IMR-90 (cell line): Measurements from ENCODE around the gene MRPL30. TPM values are rescaled to one million over a fixed set of nuclear protein-coding genes. Genes with fewer than 3 reads are reported as not detected.

Source experiments
- ATAC-seq: fragments of 200-7000 bp; cut with Tn5 transposase; 2 replicates; pipeline ENCODE4 v1.9.1; 2020; ENCODE audit warnings: low read depth, mild to moderate bottlenecking, moderate library complexity
- Bru-seq: library from RNA; stranded (reverse); fragments of 400-500 nt; gene quantifications from one replicate; lab custom pipeline; 2021; lab: Mats Ljungman, UMichigan
- BruChase-seq, 2 experiments: library from RNA; stranded (reverse); fragments of 400-500 nt; gene quantifications; one replicate each; lab custom pipeline; 2021; lab: Mats Ljungman, UMichigan
- BruUV-seq: library from RNA; stranded (reverse); fragments of 400-500 nt; replicated peaks from 2 replicates; lab custom pipeline; 2021; lab: Mats Ljungman, UMichigan
- CTCF ChIA-PET: fragments of 300-600 bp; formaldehyde crosslinking; extraction: SDS; loops from one replicate; lab custom pipeline; 2021; ENCODE audit warnings: antibody characterized with exemption; lab: Yijun Ruan, JAX
- POLR2A ChIA-PET: fragments of 300-600 bp; sonication (Branson Sonifier 250); formaldehyde crosslinking; loops from one replicate; lab custom pipeline; 2022; ENCODE audit warnings: antibody characterized with exemption; ENCODE audit not compliant: unreplicated experiment; lab: Charles Lee
- DNase-seq: peaks from one replicate; pipeline ENCODE4 v3.0.0; 2013
- H2AFZ ChIP-seq: replicated peaks from 2 replicates; pipeline ENCODE3; 2013; ENCODE audit warnings: low read length, mild to moderate bottlenecking; ENCODE audit not compliant: poor library complexity
- H2AK5ac ChIP-seq: 2 replicates; pipeline ENCODE4 v1.6.1; 2013; ENCODE audit warnings: low read depth, low read length, inconsistent platforms
- H2AK9ac ChIP-seq: replicated peaks from 2 replicates; pipeline ENCODE3; 2013; ENCODE audit warnings: mild to moderate bottlenecking, low read depth, low read length, moderate library complexity; ENCODE audit not compliant: poor library complexity
- H2BK120ac ChIP-seq: 2 replicates; pipeline ENCODE4 v1.6.1; 2013; ENCODE audit warnings: low read depth, low read length, inconsistent platforms
- H2BK15ac ChIP-seq: 3 replicates; pipeline ENCODE4 v1.6.1; 2013; ENCODE audit warnings: low read depth, low read length, inconsistent platforms
- H2BK20ac ChIP-seq: 2 replicates; pipeline ENCODE4 v1.6.1; 2013; ENCODE audit warnings: low read depth, mild to moderate bottlenecking, inconsistent platforms, low read length, moderate library complexity
- H2BK5ac ChIP-seq: 2 replicates; pipeline ENCODE4 v1.6.1; 2013; ENCODE audit warnings: mild to moderate bottlenecking, low read depth, low read length, inconsistent platforms; ENCODE audit not compliant: poor library complexity, severe bottlenecking
- H3K14ac ChIP-seq: replicated peaks from 2 replicates; pipeline ENCODE4 v1.6.1; 2013; ENCODE audit warnings: low read depth, low read length, inconsistent platforms
- H3K18ac ChIP-seq: 2 replicates; pipeline ENCODE4 v1.6.1; 2013; ENCODE audit warnings: low read depth, low read length, control low read depth
- H3K23ac ChIP-seq: 2 replicates; pipeline ENCODE4 v1.6.1; 2013; ENCODE audit warnings: low read depth, low read length, inconsistent platforms
- H3K27ac ChIP-seq: 2 replicates; pipeline ENCODE4 v1.5.1; 2013; ENCODE audit warnings: mild to moderate bottlenecking, control low read depth, low read length; ENCODE audit not compliant: insufficient read depth
- H3K27me3 ChIP-seq: 2 replicates; pipeline ENCODE4 v1.6.1; 2013; ENCODE audit warnings: low read length; ENCODE audit not compliant: control insufficient read depth, insufficient read depth
- H3K36me3 ChIP-seq: 2 replicates; pipeline ENCODE4 v1.6.1; 2013; ENCODE audit warnings: low read length, mixed read lengths; ENCODE audit not compliant: control insufficient read depth, insufficient read depth
- H3K4ac ChIP-seq: 2 replicates; pipeline ENCODE4 v1.6.1; 2013; ENCODE audit warnings: low read depth, low read length, inconsistent platforms
- H3K4me1 ChIP-seq: 2 replicates; pipeline ENCODE4 v1.6.1; 2013; ENCODE audit warnings: low read length, mixed read lengths; ENCODE audit not compliant: control insufficient read depth, insufficient read depth
- H3K4me2 ChIP-seq: 2 replicates; pipeline ENCODE4 v1.6.1; 2013; ENCODE audit warnings: low read depth, mild to moderate bottlenecking, control low read depth, low read length, moderate library complexity
- H3K4me3 ChIP-seq: 2 replicates; pipeline ENCODE4 v1.5.1; 2013; ENCODE audit warnings: low read depth, mild to moderate bottlenecking, control low read depth, low read length, moderate library complexity; ENCODE audit not compliant: insufficient read depth
- H3K56ac ChIP-seq: 2 replicates; pipeline ENCODE4 v1.6.1; 2013; ENCODE audit warnings: low read length, inconsistent platforms; ENCODE audit not compliant: insufficient read depth; ENCODE audit errors: extremely low read depth
- H3K79me1 ChIP-seq, 2 experiments: 2 replicates each; pipeline ENCODE4 v1.6.1; 2013; ENCODE audit warnings: low read length in 2 of 2, inconsistent platforms in 1 of 2, low read depth in 1 of 2
- H3K9ac ChIP-seq: 2 replicates; pipeline ENCODE4 v1.6.1; 2013; ENCODE audit warnings: low read depth, low read length, control low read depth
- H3K9me1 ChIP-seq: 2 replicates; pipeline ENCODE4 v1.6.1; 2013; ENCODE audit warnings: low read length, inconsistent platforms; ENCODE audit not compliant: insufficient read depth
- H3K9me3 ChIP-seq: 2 replicates; pipeline ENCODE4 v1.6.1; 2013; ENCODE audit warnings: low read length; ENCODE audit not compliant: control insufficient read depth, insufficient read depth
- H4K20me1 ChIP-seq: 2 replicates; pipeline ENCODE4 v1.6.1; 2013; ENCODE audit warnings: low read length, inconsistent platforms; ENCODE audit not compliant: insufficient read depth
- H4K5ac ChIP-seq: 2 replicates; pipeline ENCODE4 v1.6.1; 2013; ENCODE audit warnings: mild to moderate bottlenecking, low read depth, low read length, control low read depth
- H4K8ac ChIP-seq, 2 experiments: 2 replicates each; pipeline ENCODE4 v1.6.1; 2013; ENCODE audit warnings: low read depth in 2 of 2, low read length in 2 of 2, control low read depth in 1 of 2, inconsistent platforms in 1 of 2
- H4K91ac ChIP-seq: 2 replicates; pipeline ENCODE4 v1.6.1; 2013; ENCODE audit warnings: low read depth, low read length, inconsistent platforms; ENCODE audit not compliant: insufficient read depth
- BHLHE40 ChIP-seq: fragments of 150-350 bp; IDR thresholded peaks from 2 replicates; pipeline ENCODE4 v1.6.1; 2016; ENCODE audit warnings: mild to moderate bottlenecking, low read depth, low read length
- CEBPB ChIP-seq: IDR thresholded peaks from 2 replicates; pipeline ENCODE4 v1.6.1; 2012; ENCODE audit warnings: low read depth, low read length, improper control_type of control experiment
- CHD1 ChIP-seq: IDR thresholded peaks from 2 replicates; pipeline ENCODE4 v1.6.1; 2012; ENCODE audit warnings: low read depth, low read length, improper control_type of control experiment
- FOS ChIP-seq: fragments of 150-350 bp; IDR thresholded peaks from 2 replicates; pipeline ENCODE4 v1.6.1; 2016; ENCODE audit warnings: low read depth, low read length
- MAFK ChIP-seq: IDR thresholded peaks from 2 replicates; pipeline ENCODE4 v1.6.1; 2012; ENCODE audit warnings: low read depth, low read length, improper control_type of control experiment
- NFE2L2 ChIP-seq: fragments of 150-350 bp; IDR thresholded peaks from 2 replicates; pipeline ENCODE4 v1.6.1; 2016; ENCODE audit warnings: low read depth, mild to moderate bottlenecking, low read length
- RCOR1 ChIP-seq: IDR thresholded peaks from 2 replicates; pipeline ENCODE4 v1.6.1; 2012; ENCODE audit warnings: mild to moderate bottlenecking, low read length, improper control_type of control experiment; ENCODE audit not compliant: insufficient replicate concordance
- RFX5 ChIP-seq: IDR thresholded peaks from 2 replicates; pipeline ENCODE4 v1.8.0; 2012; ENCODE audit warnings: low read depth, mild to moderate bottlenecking, low read length, moderate library complexity
- SMC3 ChIP-seq: fragments of 150-350 bp; IDR thresholded peaks from 2 replicates; pipeline ENCODE4 v1.6.1; 2016; ENCODE audit warnings: low read depth, mild to moderate bottlenecking, antibody characterized with exemption, low read length, moderate library complexity
- WGBS, 2 experiments: methylation state at CpG; one replicate each; pipeline versions ENCODE4 v1.1.5 to v1.1.7; 2013; ENCODE audit warnings: missing lambda C conversion rate in 2 of 2; ENCODE audit not compliant: insufficient read length in 1 of 2; ENCODE audit errors: extremely low coverage in 2 of 2; 5-methylcytosine and 5-hydroxymethylcytosine counted together
- dilution Hi-C: fragments of 300-500 bp; cut with HindIII; formaldehyde crosslinking; loops from one replicate; pipeline ENCODE4 v1.14.3; 2018; ENCODE audit warnings: low sequenced_read_pairs; ENCODE audit not compliant: unreplicated experiment
- in situ Hi-C: fragments of 300-500 bp; cut with MboI; formaldehyde crosslinking; loops from 3 replicates; pipeline ENCODE4 v1.14.3; 2019; ENCODE audit warnings: low sequenced_read_pairs, inconsistent platforms, mixed read lengths
- intact Hi-C: fragments of 100-400 bp; cut with micrococcal nuclease; formaldehyde crosslinking; loops from 2 replicates; pipeline ENCODE4 v1.10.0; 2022
- long read RNA-seq: library from polyadenylated mRNA; unstranded; transcript quantifications from one replicate; pipeline ENCODE4 v2.0.0, GENCODE V29; 2021; ENCODE audit not compliant: unreplicated experiment
- polyA plus RNA-seq, 3 experiments: library from polyadenylated mRNA; depleted of rRNA; stranded (reverse); fragments of >200 nt; gene quantifications; 2 replicates each; pipeline ENCODE4 v1.2.3, GENCODE V29; 2012; ENCODE audit warnings: low replicate concordance in 1 of 3
- total RNA-seq: library from RNA; depleted of rRNA; stranded (reverse); fragments of >200 nt; gene quantifications from 2 replicates; pipeline ENCODE4 v1.2.3, GENCODE V29; 2012; rRNA removed
- TF ChIP-seq, protein P1 (sequence below): conservative IDR thresholded peaks from 2 replicates; pipeline ENCODE4 v1.5.1; 2012; ENCODE audit warnings: mild to moderate bottlenecking, low read depth, low read length, improper control_type of control experiment
- TF ChIP-seq, protein P2 (sequence below): fragments of 150-350 bp; IDR thresholded peaks from 2 replicates; pipeline ENCODE4 v1.6.1; 2016; ENCODE audit warnings: low read depth, mild to moderate bottlenecking, low read length, moderate library complexity, borderline replicate concordance

MRPL30 gene
- total RNA-seq = 34.8 and 39.2 TPM in 2 replicates
- 14.9 and 18.7 TPM in 2 replicates for polyA plus RNA-seq (2012; rRNA removed)
- 4.5 and 5.9 TPM in 2 replicates for polyA plus RNA-seq (2012; cell fraction: cytosol; rRNA removed)
- 1.6 and 7.5 TPM in 2 replicates for polyA plus RNA-seq (2012; cell fraction: nucleus; rRNA removed; ENCODE audit: low replicate concordance)
- percentile 76 among the genes with signal in this experiment for Bru-seq, nascent RNA
- BruChase-seq, experiment 1, labeled RNA remaining after a 6-hour chase = percentile 96 among the genes with signal in this experiment
- percentile 94 among the genes with signal in this experiment for BruChase-seq, experiment 2, labeled RNA remaining after a 2-hour chase
- long read RNA-seq, transcript MRPL30-201 (6 exons, 2,605 nt) = major isoform, 13 of 27 reads
- long read RNA-seq, partial matches to known transcripts = 0 of 27 reads
- long read RNA-seq, other reads (novel, unspliced or antisense) = 14 of 27 reads

- peak within 1 kb of the TSS; percentile 51 for H3K18ac ChIP-seq
- peak within 1 kb of the TSS; percentile 56 to 99 for H4K8ac ChIP-seq
- peak within 1 kb of the TSS; percentile 99 for H2AFZ ChIP-seq
- POLR2A ChIA-PET = no interaction called here
- H3K56ac ChIP-seq = peak within 1 kb of the TSS; percentile 91
- ATAC-seq (peak; percentile 97), DNase-seq (peak; percentile 96)
- dilution Hi-C loops = no loop called here
- H3K4me3 ChIP-seq = peak within 1 kb of the TSS; percentile 75
- peak within 1 kb of the TSS; percentile 100 for H3K4me2 ChIP-seq
- no peaks in the 10 kb centered on the region for H3K36me3 ChIP-seq
- peak within 1 kb of the TSS; percentile 65 for H2BK5ac ChIP-seq
- WGBS, 2 experiments = 0% methylated on average over 10 of the region's 39 CpGs; no CpG with 5 or more reads in 1 of the 2 experiments
- H4K5ac ChIP-seq = peak within 1 kb of the TSS; percentile 79
- H3K4me1 ChIP-seq = no peaks in the 10 kb centered on the region; the same call in 1 of the 2 replicates
- peak within 1 kb of the TSS; percentile 90 for H3K23ac ChIP-seq
- CTCF ChIA-PET = interaction anchor here (0.7 kb wide), 1 partner anchor 802 kb away, joined by 3 read pairs; no protein-coding TSS in a partner anchor
- H3K4ac ChIP-seq = peak within 1 kb of the TSS; percentile 83
- intact Hi-C loops = loop anchor here (1.0 kb wide), 3 partner anchors 155 to 1079 kb away; partner anchors contain the start of genes REV1 and TXNDC9
- no peaks in the 10 kb centered on the region for H3K27me3 ChIP-seq
- no peaks in the 10 kb centered on the region; the same call in 1 of the 2 replicates for H3K9me1 ChIP-seq
- in situ Hi-C loops = loop anchor here (10.0 kb wide), 2 partner anchors 154 to 294 kb away; partner anchors contain the start of genes EIF5B and TXNDC9
- peak within 1 kb of the TSS; percentile 77 for H3K27ac ChIP-seq
- H2BK120ac ChIP-seq = peak within 1 kb of the TSS; percentile 54
- peak within 1 kb of the TSS; percentile 92 for H2AK9ac ChIP-seq
- BruUV-seq = TSS peak; percentile 78
- peak within 1 kb of the TSS; percentile 74 for H2AK5ac ChIP-seq
- no peak within 1 kb of the TSS for H2BK15ac ChIP-seq
- 0 out of 2 replicates have a peak within 1 kb of the TSS, but pooled peaks have one; percentile 12 for H2BK20ac ChIP-seq
- H3K9ac ChIP-seq = peak within 1 kb of the TSS; percentile 95
- H3K9me3 ChIP-seq = no peaks in the 10 kb centered on the region
- H4K91ac ChIP-seq = peak within 1 kb of the TSS; percentile 64
- peak within 1 kb of the TSS; percentile 86 for H3K14ac ChIP-seq
- peaks cover 27 to 40% of the 10 kb centered on the region in 2 experiments for H3K79me1 ChIP-seq
- no peaks in the 10 kb centered on the region for H4K20me1 ChIP-seq
- TF ChIP-seq BHLHE40 (no peak), RCOR1 (no peak), MAFK (no peak), SMC3 (peak; percentile 24; the same call in 1 of the 2 replicates), CEBPB (peak; percentile 40), NFE2L2 (no peak), RFX5 (no peak), FOS (peak; percentile 6; the same call in 1 of the 2 replicates), CHD1 (no peak)
- TF ChIP-seq, protein P1, sequence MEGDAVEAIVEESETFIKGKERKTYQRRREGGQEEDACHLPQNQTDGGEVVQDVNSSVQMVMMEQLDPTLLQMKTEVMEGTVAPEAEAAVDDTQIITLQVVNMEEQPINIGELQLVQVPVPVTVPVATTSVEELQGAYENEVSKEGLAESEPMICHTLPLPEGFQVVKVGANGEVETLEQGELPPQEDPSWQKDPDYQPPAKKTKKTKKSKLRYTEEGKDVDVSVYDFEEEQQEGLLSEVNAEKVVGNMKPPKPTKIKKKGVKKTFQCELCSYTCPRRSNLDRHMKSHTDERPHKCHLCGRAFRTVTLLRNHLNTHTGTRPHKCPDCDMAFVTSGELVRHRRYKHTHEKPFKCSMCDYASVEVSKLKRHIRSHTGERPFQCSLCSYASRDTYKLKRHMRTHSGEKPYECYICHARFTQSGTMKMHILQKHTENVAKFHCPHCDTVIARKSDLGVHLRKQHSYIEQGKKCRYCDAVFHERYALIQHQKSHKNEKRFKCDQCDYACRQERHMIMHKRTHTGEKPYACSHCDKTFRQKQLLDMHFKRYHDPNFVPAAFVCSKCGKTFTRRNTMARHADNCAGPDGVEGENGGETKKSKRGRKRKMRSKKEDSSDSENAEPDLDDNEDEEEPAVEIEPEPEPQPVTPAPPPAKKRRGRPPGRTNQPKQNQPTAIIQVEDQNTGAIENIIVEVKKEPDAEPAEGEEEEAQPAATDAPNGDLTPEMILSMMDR = no peak
- TF ChIP-seq, protein P2, sequence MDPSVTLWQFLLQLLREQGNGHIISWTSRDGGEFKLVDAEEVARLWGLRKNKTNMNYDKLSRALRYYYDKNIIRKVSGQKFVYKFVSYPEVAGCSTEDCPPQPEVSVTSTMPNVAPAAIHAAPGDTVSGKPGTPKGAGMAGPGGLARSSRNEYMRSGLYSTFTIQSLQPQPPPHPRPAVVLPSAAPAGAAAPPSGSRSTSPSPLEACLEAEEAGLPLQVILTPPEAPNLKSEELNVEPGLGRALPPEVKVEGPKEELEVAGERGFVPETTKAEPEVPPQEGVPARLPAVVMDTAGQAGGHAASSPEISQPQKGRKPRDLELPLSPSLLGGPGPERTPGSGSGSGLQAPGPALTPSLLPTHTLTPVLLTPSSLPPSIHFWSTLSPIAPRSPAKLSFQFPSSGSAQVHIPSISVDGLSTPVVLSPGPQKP = 0 out of 2 replicates have a peak, but pooled peaks have one; percentile 11
Observed at GRCh38 chr2:99180755-99181623, at the start of gene MRPL30, which contains the start of gene MITD1. Gene MRPL30 (plus strand): TSS chr2:99181184. CDS start chr2:99186204, 5,020 bp downstream. Gene MITD1 (minus strand): TSS chr2:99181058. CDS start chr2:99180981, 77 bp downstream.
